Measurements from ENCODE around the gene VPS13D.
"Not testable (repeated sequence)": the region's sequence is repeated elsewhere in the genome, so short reads cannot be mapped to it uniquely, and the experiment has no call there.

VPS13D gene

DNA sequence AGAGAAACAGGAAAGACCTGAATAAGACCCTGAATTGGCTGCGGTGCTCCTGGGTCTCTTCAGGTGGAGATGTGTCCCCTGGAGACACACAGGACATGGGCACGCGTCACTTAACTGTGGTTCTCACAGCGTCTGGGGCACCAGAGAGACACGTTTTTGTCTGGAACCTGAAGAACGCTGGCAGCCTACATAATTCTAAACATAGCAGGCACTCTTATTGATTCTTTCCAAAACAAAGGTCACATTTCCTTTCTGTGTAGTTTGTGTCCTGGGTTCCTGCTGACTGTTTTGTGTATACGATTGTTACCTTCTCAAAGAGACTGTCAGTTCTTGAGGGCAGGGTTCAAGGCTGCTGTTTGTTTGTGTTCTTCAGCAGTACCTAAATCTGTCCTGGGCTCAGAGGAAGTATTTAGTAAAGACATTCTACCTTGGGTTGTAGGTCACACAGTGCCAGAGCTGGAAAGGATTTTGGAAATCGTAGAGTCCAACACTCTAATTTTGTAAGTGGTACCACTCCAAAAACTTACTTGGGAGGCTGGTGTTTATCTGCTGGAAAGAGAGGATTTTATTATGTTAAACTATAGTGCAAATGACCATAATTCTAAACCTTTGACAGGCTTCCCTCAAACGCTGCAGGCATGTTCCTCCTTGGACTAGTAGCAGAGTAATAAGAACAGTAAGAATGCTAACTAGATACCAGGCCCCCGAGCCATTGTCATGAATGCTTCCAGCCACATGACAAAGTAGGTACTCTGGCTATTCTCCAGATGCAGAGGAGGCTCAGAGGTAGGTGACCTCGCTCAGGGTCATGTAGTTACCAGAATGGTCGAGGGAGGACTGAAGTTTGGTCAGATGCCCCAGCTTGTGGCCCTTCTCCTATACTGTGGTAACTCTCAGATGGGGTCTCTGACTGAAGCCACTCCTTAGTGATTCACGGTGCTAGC, 223.8 kb downstream of the VPS13D start:
- no peak for DNase-seq

DNA sequence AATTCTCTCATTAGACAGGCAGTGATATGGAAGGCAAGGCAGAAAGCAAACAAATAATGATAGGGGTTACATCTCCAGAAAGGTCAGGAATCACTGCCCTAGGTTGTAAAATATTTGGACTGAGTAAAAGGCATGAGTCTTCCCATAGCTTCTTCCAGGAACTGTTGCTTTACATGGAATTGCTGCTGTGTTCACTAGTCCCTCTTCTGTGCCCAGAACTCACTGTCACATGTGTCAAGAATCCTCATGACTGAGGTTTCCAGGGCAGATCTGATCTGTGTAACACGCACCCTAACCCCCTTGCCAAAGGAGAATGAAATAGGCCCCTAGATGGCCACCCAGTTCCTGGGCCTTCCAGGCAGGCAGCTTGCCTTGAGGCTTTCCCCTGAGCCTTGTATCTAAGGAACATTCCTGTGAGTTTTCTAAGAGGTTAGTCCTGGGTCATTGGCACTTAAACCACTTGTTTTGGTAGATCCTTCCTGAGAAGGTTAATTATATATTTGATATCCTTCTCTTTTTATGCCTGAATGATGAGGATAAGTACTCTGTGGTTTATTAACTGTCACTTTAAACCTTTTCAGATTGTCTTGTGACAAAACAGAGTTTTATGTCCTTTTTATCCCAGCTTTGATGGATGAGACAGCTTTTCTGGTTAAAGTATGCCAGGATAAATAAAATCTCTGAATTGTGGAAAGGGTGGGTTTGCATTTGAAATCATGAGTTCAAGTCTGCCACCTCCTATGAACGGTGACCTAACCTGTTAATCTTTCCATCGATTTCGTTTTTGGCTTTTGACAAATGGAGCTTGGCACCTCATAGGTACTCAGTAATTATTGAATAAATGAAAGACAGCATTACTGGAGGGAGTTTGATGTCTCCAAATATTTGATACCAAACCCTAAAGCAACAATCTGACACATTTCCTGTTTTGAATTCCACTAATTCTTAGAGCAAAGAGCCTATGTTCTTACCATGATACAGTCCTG, 224.9 kb downstream of the VPS13D start:
- no peak for DNase-seq

GRCh38 chr1:12456081-12456480, 226.3 kb downstream of the VPS13D start:
- DNase-seq: not testable (repeated sequence)

GRCh38 chr1:12456979-12457378, 227.1 kb downstream of the VPS13D start:
- no peak for DNase-seq

- no peak for DNase-seq
Observed at GRCh38 chr1:12457771-12458170, 227.9 kb downstream of the VPS13D start.

DNA sequence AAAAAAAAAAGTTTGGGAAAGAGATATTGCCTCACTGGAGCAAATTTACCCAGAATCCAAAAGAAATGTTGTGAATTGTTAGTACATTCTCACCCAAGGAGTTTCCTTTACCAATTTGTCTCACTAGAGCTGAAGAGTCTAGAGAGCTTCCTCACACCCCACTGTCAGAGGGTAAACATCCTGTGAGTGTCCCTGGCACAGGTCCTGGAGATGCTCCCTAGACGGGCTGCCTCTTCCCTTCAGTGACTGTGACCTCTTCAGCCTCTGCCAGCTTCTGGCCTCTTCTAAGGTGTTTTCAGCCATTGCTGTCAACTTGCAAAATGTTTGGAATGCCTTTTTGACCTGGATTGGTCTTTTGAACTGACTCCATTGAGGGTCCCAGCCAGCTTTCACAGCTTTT, 228.7 kb downstream of the VPS13D start:
- DNase-seq: no peak

GRCh38 chr1:12460121-12460520, 230.3 kb downstream of the VPS13D start:
- DNase-seq: no peak

- DNase-seq: peak; percentile 88
Observed at GRCh38 chr1:12460911-12461621, 231.2 kb downstream of the VPS13D start.

GRCh38 chr1:12461754-12462153, 231.9 kb downstream of the VPS13D start:
- DNase-seq: no peak

- DNase-seq: no peak
Observed at GRCh38 chr1:12462586-12462985, 232.8 kb downstream of the VPS13D start.

DNA sequence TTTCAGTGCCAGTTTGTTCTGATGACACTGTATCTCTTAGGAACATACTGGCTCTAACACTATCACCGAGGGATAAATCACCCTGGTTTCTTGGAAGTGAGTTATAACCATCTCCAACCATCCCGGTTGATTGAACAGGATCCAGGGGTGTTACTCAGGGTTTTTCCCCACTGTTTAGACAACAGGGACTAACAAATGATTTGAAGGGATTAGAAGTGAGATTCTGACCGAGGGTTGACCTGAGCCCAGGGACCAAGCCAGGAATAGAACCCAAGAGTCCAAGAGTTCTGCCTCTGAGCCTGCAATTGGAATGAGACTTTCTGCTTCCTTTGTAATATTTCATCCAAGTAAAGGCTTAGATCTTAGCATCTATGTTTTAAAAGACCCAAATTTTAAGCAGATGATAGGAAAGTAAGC, 234.2 kb downstream of the VPS13D start:
- DNase-seq: peak; percentile 89

DNA sequence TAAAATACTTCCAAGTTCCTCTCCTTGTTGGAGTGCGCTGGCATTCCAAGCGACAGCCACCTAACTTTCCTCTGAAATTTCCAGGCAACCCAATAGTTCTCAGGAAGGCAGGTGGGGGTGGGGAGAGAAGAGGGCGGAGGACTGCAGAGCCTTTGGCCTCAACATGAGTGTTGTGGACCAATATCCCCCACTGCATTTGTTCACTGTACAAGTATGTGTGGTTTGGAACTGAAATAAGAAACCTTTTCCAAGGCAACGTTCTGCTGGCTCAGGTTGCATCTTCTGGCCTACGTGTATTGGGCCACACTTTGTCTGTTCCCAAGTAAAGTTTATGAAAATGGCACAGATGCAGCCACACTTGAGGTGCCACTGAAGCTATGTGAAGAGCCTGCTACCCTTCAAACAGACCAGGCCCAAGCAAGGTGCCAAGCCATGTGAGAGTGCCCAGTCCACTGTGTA, 234.8 kb downstream of the VPS13D start:
- peak; percentile 88 for DNase-seq

- no peak for DNase-seq
Observed at GRCh38 chr1:12465126-12465525, 235.3 kb downstream of the VPS13D start.

DNA sequence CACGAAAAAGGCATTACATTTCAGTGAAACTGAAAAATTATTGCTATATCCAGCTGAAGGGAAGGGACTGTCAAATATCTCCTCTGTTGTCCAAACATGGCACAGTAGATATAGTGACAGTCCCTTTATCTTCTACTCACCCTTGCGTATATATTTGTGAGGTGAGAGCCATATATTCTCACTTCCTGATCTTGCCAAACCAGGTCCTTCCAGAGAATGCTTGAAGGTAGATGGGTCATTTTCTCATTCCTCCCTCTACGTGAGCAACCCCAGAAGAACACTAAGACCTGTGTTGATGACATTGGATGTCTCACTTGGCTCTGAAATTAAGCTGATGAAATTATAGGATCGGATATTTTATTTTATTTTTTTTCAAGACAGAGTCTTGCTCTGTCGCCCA, 237.0 kb downstream of the VPS13D start:
- no peak for DNase-seq

DNA sequence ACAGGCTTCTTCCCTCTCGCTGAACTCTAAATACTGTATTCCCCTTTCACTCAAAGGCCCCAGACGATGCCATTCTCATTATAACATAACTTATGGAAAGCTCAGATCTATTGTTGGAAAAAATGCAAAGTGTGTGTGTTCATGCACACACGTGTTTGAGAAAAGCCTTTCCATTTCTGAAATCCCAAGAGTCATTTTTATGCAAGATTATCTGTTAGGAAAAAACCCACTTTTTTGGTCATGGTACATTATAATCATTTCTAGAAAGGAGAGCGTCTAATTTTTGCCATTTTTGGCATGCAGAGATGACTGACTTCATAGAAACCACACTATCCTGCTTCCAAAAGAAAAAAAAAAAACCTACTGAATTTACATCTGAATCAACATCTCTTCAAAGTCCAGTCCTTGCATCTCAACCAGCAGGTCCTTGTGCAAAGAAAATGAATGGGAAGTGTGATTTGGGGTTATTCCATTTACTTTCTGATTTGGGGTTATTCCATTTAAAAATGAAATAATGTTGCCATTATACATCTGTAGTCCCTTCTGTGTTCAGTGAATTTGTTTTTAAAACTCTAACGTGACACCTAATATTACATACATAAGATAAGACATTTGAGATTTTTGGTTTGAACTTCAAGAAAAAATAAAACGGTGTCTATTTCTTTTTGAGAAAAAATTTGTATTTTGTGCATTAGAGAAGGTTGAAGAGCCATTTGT, 237.9 kb downstream of the VPS13D start:
- DNase-seq: no peak

DNA sequence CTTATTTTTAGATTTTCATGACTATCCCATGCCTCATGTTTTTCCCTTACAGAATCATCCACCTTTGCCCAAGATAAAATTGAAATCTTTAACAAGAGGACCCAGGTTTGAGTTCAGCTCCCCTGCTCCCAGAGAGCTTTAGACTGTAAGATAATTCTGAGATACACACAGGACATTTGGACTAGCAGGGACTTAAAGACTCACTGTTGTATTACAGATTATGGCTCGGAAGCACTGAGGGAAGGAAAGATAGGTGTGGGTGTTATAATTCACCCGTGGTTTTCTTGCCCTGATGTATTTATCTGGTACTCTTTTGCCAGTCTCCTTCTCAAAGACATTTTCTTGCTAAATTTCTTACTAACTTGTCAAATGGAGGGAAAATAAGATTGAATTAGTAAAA, 238.5 kb downstream of the VPS13D start:
- no peak for DNase-seq

DNA sequence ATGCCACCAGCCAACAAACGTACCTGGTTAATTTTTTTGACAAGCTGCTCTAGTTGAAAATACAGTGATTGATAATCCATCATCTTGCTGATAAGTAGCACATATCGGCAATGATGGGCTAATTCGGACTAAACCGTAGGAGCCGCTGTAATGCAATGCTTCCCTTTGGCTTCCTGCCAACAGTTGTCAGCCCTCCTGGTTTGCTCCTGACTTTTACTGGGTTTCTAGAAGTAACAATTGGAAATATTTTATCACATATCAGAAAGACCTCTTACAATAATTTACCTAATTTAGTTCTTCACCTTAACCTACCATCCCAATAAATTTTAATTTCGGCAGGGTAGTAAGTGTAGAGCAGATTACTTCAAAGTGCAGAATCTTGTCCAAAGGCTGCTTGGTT, 239.7 kb downstream of the VPS13D start:
- no peak for DNase-seq

- DNase-seq: no peak
Observed at GRCh38 chr1:12469990-12470389, 240.2 kb downstream of the VPS13D start.

- not testable (repeated sequence) for DNase-seq
Observed at GRCh38 chr1:12470916-12471315, 241.1 kb downstream of the VPS13D start.

- DNase-seq: no peak
Observed at GRCh38 chr1:12472156-12472797, 242.4 kb downstream of the VPS13D start.

GRCh38 chr1:12472798-12473551, 243.1 kb downstream of the VPS13D start:
- DNase-seq: no peak

All from femur (tissue), 1 donor.